ENCODE data around the gene COX7A2L.
"Not testable (repeated sequence)": the region's sequence is repeated elsewhere in the genome, so short reads cannot be mapped to it uniquely, and the experiment has no call there.

COX7A2L gene

GRCh38 chr2:42366411-42366810, 5.4 kb upstream of the COX7A2L start:
- no peak for FAIRE-seq

- FAIRE-seq = no peak
Observed at GRCh38 chr2:42364658-42365057, 3.6 kb upstream of the COX7A2L start.

- no peak for FAIRE-seq
Observed at GRCh38 chr2:42363413-42363812, 2.4 kb upstream of the COX7A2L start.

- no peak for FAIRE-seq
Observed at GRCh38 chr2:42361728-42362283, 789 bp upstream of the COX7A2L start.

- FAIRE-seq = no peak
Observed at GRCh38 chr2:42360493-42360889, 526 bp downstream of the COX7A2L start.

GRCh38 chr2:42359965-42360483, 993 bp downstream of the COX7A2L start:
- no peak for FAIRE-seq

GRCh38 chr2:42359304-42359964, 1.6 kb downstream of the COX7A2L start:
- FAIRE-seq = no peak

- FAIRE-seq = no peak
Observed at GRCh38 chr2:42353792-42354429, 7.1 kb downstream of the COX7A2L start.

GRCh38 chr2:42351864-42352263, 9.2 kb downstream of the COX7A2L start:
- no peak for FAIRE-seq

- no peak for FAIRE-seq
Observed at GRCh38 chr2:42350434-42351063, 10.5 kb downstream of the COX7A2L start.

GRCh38 chr2:42348113-42348805, 12.8 kb downstream of the COX7A2L start:
- no peak for FAIRE-seq

- not testable (repeated sequence) for FAIRE-seq
Observed at GRCh38 chr2:42347518-42347917, 13.5 kb downstream of the COX7A2L start.

GRCh38 chr2:42346856-42347255, 14.2 kb downstream of the COX7A2L start:
- FAIRE-seq = not testable (repeated sequence)

- FAIRE-seq = no peak
Observed at GRCh38 chr2:42345986-42346385, 15.0 kb downstream of the COX7A2L start.

- FAIRE-seq = no peak
Observed at GRCh38 chr2:42342795-42343241, 18.2 kb downstream of the COX7A2L start.

GRCh38 chr2:42342061-42342794, 18.8 kb downstream of the COX7A2L start:
- no peak for FAIRE-seq

- FAIRE-seq = no peak
Observed at GRCh38 chr2:42340938-42341636, 19.9 kb downstream of the COX7A2L start.

GRCh38 chr2:42340045-42340937, 20.7 kb downstream of the COX7A2L start:
- FAIRE-seq = no peak

GRCh38 chr2:42339191-42339912, 21.7 kb downstream of the COX7A2L start:
- no peak for FAIRE-seq
